SK-N-SH (cell line): ENCODE data around the gene VAV1.

Experiments used
- CTCF ChIP-seq: fragments of 200-600 bp; sonication (generic); IDR thresholded peaks from 2 replicates; pipeline ENCODE4 v1.6.1; 2017; ENCODE audit warnings: antibody characterized with exemption, mild to moderate bottlenecking, moderate library complexity
- EZH2phosphoT487 ChIP-seq: fragments of 200-600 bp; sonication (generic); IDR thresholded peaks from 2 replicates; pipeline ENCODE4 v1.6.1; 2017; ENCODE audit warnings: low read depth, mixed run types, mild to moderate bottlenecking, antibody characterized with exemption, moderate library complexity, borderline replicate concordance
- MEF2A ChIP-seq: IDR thresholded peaks from 2 replicates; pipeline ENCODE4 v1.4.0; 2012; ENCODE audit warnings: low read depth, borderline replicate concordance
- REST ChIP-seq: IDR thresholded peaks from 2 replicates; pipeline ENCODE4 v1.6.1; 2012; ENCODE audit warnings: mild to moderate bottlenecking, low read depth, low read length, moderate library complexity
- RXRA ChIP-seq: IDR thresholded peaks from 2 replicates; pipeline ENCODE4 v1.4.0; 2012; ENCODE audit warnings: low read depth, mild to moderate bottlenecking, borderline replicate concordance
- USF1 ChIP-seq: IDR thresholded peaks from 2 replicates; pipeline ENCODE4 v1.4.0; 2012; ENCODE audit warnings: low read depth, borderline replicate concordance

- no peak for TF ChIP-seq REST
- no peak for TF ChIP-seq EZH2phosphoT487
- no peak for TF ChIP-seq CTCF
- TF ChIP-seq USF1 = no peak
- TF ChIP-seq MEF2A = no peak
- TF ChIP-seq RXRA = no peak
Measured at GRCh38 chr19:6868351-6868750, 95.8 kb downstream of the VAV1 start.
